CD4-positive, alpha-beta memory T cell (primary cell): ENCODE data around the gene PYDC1. TPM values are rescaled to one million over a fixed set of nuclear protein-coding genes. Genes with fewer than 3 reads are reported as not detected.
A peak's percentile ranks its signal among the peaks of the same experiment; 100 is the strongest.

Source experiments
- CTCF ChIA-PET: fragments of 350-600 bp; sonication (Branson Sonifier 250); formaldehyde crosslinking; loops from one replicate; lab custom pipeline; 2021; ENCODE audit warnings: inconsistent platforms; ENCODE audit not compliant: partially characterized antibody; lab: Charles Lee
- POLR2A ChIA-PET: fragments of 350-600 bp; sonication (Branson Sonifier 250); formaldehyde crosslinking; loops from one replicate; lab custom pipeline; 2021; ENCODE audit not compliant: partially characterized antibody; lab: Charles Lee
- DNase-seq, 5 donors: peaks; one replicate each; pipeline versions ENCODE4 v3.0.0 to v3.0.0-alpha.2; 2020 to 2022; ENCODE audit warnings: mixed read lengths in 1 of 5
- H3K27ac ChIP-seq: one replicate; pipeline ENCODE4 v1.7.0; 2013; ENCODE audit warnings: low read depth, low read length
- H3K27me3 ChIP-seq: 2 replicates; pipeline ENCODE4 v1.7.0; 2013; ENCODE audit warnings: mild to moderate bottlenecking, low read length, moderate library complexity; ENCODE audit not compliant: insufficient read depth
- H3K36me3 ChIP-seq: 2 replicates; pipeline ENCODE4 v1.7.0; 2013; ENCODE audit warnings: mild to moderate bottlenecking, low read length, moderate library complexity; ENCODE audit not compliant: insufficient read depth
- H3K4me1 ChIP-seq: 2 replicates; pipeline ENCODE4 v1.7.0; 2013; ENCODE audit warnings: mild to moderate bottlenecking, low read length, moderate library complexity; ENCODE audit not compliant: insufficient read depth
- H3K4me3 ChIP-seq, 2 donors: one replicate each; pipeline ENCODE4 v1.7.0; 2013; ENCODE audit warnings: low read length in 2 of 2, mild to moderate bottlenecking in 1 of 2
- H3K9me3 ChIP-seq, 2 donors: one replicate each; pipeline ENCODE4 v1.7.0; 2013; ENCODE audit warnings: low read length in 2 of 2, control low read depth in 1 of 2; ENCODE audit not compliant: control insufficient read depth in 1 of 2
- H3K27ac Mint-ChIP-seq, 7 donors: one replicate each; pipeline ENCODE4 v1.8.0; 2020 to 2021; ENCODE audit warnings: mixed read lengths in 7 of 7, mild to moderate bottlenecking in 6 of 7, inconsistent platforms in 3 of 7, moderate library complexity in 3 of 7
- H3K27me3 Mint-ChIP-seq, 2 donors: one replicate each; pipeline ENCODE4 v1.8.0; 2020 to 2021; ENCODE audit warnings: mixed read lengths in 2 of 2
- H3K36me3 Mint-ChIP-seq, 2 donors: one replicate each; pipeline ENCODE4 v1.8.0; 2020 to 2021; ENCODE audit warnings: mixed read lengths in 2 of 2, inconsistent platforms in 1 of 2, mild to moderate bottlenecking in 1 of 2
- H3K4me1 Mint-ChIP-seq, 4 donors: one replicate each; pipeline ENCODE4 v1.8.0; 2020 to 2021; ENCODE audit warnings: mixed read lengths in 4 of 4, mild to moderate bottlenecking in 1 of 4
- H3K4me3 Mint-ChIP-seq, 8 donors: one replicate each; pipeline ENCODE4 v1.8.0; 2020 to 2021; ENCODE audit warnings: mixed read lengths in 8 of 8, mild to moderate bottlenecking in 7 of 8, moderate library complexity in 6 of 8, inconsistent platforms in 3 of 8
- H3K9me3 Mint-ChIP-seq, 8 donors: one replicate each; pipeline ENCODE4 v1.8.0; 2020 to 2021; ENCODE audit warnings: mixed read lengths in 8 of 8, mild to moderate bottlenecking in 5 of 8, inconsistent platforms in 3 of 8, moderate library complexity in 1 of 8
- intact Hi-C: fragments of 100-400 bp; cut with micrococcal nuclease; formaldehyde crosslinking; loops from one replicate; pipeline ENCODE4 v1.15.1; 2023
- polyA plus RNA-seq, 2 donors: library from polyadenylated mRNA; unstranded; fragments of 300-500 nt; fragmentation: Illumina TruSeq; gene quantifications; one replicate each; pipeline ENCODE4 v1.2.3, GENCODE V29; 2021
- total RNA-seq, 2 experiments: library from RNA; stranded (reverse); gene quantifications; one replicate each; pipeline ENCODE4 v1.2.3, GENCODE V29; 2021

PYDC1 gene
- total and polyA plus RNA-seq, 4 experiments from 2014 or later: not detected

DNA sequence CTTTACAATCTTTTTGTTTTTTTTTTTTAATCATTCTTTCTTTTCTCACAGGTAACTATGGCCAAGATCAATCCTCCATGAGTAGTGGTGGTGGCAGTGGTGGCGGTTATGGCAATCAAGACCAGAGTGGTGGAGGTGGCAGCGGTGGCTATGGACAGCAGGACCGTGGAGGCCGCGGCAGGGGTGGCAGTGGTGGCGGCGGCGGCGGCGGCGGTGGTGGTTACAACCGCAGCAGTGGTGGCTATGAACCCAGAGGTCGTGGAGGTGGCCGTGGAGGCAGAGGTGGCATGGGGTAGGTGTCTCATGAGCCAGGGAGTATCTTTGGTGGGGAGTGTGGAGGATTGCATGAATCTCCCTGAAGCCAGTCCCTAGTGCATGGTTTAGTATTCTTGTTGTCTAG is 32.0 kb downstream of the PYDC1 start:
- ChIA-PET CTCF (no interaction called here), POLR2A (interaction anchor here (1.5 to 2.2 kb wide), 4 partner anchors 10 to 67 kb away, joined by 4 to 19 read pairs (median 8); partner anchors contain the start of genes KAT8 and PYCARD)
- Mint-ChIP-seq H3K4me1 (peaks cover 53 to 97% (median 72%) of the 10 kb centered on the region in 4 donors), H3K9me3 (peaks cover 0 to 19% (median 0%) of the 10 kb centered on the region in 8 donors), H3K27ac (peak overlapping the region in 5 of 7 donors; percentile 37 to 99 (median 77)), H3K4me3 (peak overlapping the region in 5 of 8 donors; percentile 36 to 79 (median 59)), H3K36me3 (peaks cover 81 to 94% of the 10 kb centered on the region in 2 donors), H3K27me3 (no peaks in the 10 kb centered on the region)
- Histone ChIP-seq H3K27me3 (no peaks in the 10 kb centered on the region), H3K4me1 (peaks cover 66% of the 10 kb centered on the region), H3K27ac (no peak overlapping the region), H3K9me3 (no peaks in the 10 kb centered on the region), H3K4me3 (no peak overlapping the region), H3K36me3 (peaks cover 78% of the 10 kb centered on the region)
- DNase-seq: no peak
- intact Hi-C loops: no loop called here

DNA sequence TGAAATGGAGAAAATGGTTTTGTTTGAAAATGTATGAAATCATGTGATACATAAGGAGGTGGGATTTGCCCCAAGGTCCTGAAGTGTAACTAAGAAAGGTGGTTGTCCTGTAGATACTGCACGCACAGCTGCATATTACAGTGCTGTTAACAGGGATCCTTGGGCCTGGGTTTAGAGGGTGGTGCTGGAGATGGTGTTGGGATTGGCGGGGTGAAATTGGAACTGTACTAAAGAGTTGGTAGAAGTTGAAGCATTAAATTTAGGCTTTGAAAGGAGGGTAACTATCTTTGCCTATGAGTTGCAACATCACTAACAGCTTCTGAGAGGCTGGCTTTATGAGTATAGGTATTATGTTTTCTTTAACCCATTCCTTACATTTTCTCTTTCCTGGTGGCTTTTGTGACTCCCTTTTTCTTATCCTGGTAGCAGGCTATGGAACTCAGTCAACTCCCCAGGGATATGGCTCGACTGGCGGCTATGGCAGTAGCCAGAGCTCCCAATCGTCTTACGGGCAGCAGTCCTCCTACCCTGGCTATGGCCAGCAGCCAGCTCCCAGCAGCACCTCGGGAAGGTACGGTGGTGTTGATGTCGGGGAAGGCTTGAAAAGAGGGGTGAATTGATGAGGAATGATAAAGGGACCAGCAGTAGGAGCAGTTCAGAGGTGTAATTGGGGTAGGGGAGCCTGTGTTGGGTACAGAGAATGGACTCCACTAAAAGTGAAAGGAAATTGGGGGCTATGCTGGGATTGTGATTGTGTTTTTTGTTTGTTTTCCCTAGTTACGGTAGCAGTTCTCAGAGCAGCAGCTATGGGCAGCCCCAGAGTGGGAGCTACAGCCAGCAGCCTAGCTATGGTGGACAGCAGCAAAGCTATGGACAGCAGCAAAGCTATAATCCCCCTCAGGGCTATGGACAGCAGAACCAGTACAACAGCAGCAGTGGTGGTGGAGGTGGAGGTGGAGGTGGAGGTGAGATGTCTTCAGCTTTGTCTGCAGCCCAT is 33.2 kb downstream of the PYDC1 start:
- Mint-ChIP-seq H3K4me3 (peak overlapping the region; percentile 46 to 99 (median 98)), H3K4me1 (peaks cover 52 to 95% (median 70%) of the 10 kb centered on the region in 4 donors), H3K36me3 (peaks cover 69 to 90% of the 10 kb centered on the region in 2 donors), H3K27ac (peak overlapping the region; percentile 47 to 99 (median 70)), H3K27me3 (no peaks in the 10 kb centered on the region), H3K9me3 (peaks cover 0 to 19% (median 0%) of the 10 kb centered on the region in 8 donors)
- intact Hi-C loops: no loop called here
- H3K27ac ChIP-seq: peak overlapping the region; percentile 23
- no peak for DNase-seq
- H3K27me3 ChIP-seq: no peaks in the 10 kb centered on the region
- no peaks in the 10 kb centered on the region for H3K9me3 ChIP-seq
- peaks cover 67% of the 10 kb centered on the region for H3K36me3 ChIP-seq
- ChIA-PET CTCF (interaction anchor here (1.4 to 2.5 kb wide), 2 partner anchors 18 to 41 kb away, joined by 3 to 11 read pairs; partner anchors contain the start of gene PYCARD), POLR2A (interaction anchor here (0.7 to 2.6 kb wide), 11 partner anchors 9 to 110 kb away, joined by 3 to 19 read pairs (median 4); partner anchors contain the start of genes KAT8, PYCARD, ZNF646 and ZNF668)
- peaks cover 71% of the 10 kb centered on the region for H3K4me1 ChIP-seq
- no peak overlapping the region for H3K4me3 ChIP-seq

DNA sequence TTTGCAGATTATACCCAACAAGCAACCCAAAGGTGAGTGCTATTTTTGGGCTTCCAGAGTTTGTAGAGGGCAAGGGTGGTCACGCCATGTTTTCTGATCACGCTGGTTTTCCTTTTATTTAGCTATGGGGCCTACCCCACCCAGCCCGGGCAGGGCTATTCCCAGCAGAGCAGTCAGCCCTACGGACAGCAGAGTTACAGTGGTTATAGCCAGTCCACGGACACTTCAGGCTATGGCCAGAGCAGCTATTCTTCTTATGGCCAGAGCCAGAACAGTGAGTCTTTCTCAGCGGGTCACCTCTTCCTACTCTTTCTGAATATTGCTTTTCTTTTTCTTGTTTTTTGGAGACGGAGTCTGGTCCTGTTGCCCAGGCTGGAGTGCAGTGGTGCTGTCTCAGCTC is 34.5 kb downstream of the PYDC1 start:
- H3K27ac ChIP-seq: peak overlapping the region; percentile 89
- no peak for DNase-seq
- Mint-ChIP-seq H3K27me3 (no peaks in the 10 kb centered on the region), H3K9me3 (peaks cover 0 to 16% (median 0%) of the 10 kb centered on the region in 8 donors), H3K4me3 (peak overlapping the region; percentile 97 to 99 (median 98)), H3K4me1 (peaks cover 56 to 94% (median 68%) of the 10 kb centered on the region in 4 donors), H3K27ac (peak overlapping the region; percentile 38 to 99 (median 75)), H3K36me3 (peaks cover 57 to 77% of the 10 kb centered on the region in 2 donors)
- POLR2A ChIA-PET: interaction anchor here (1.4 to 2.6 kb wide), 8 partner anchors 8 to 65 kb away, joined by 3 to 16 read pairs (median 7); partner anchors contain the start of genes KAT8 and PYCARD
- H3K4me3 ChIP-seq: peak overlapping the region; percentile 5 to 96
- peaks cover 76% of the 10 kb centered on the region for H3K4me1 ChIP-seq
- CTCF ChIA-PET: interaction anchor here (0.7 to 2.5 kb wide), 2 partner anchors 19 to 40 kb away, joined by 3 to 11 read pairs; partner anchors contain the start of gene PYCARD
- intact Hi-C loops: no loop called here
- no peaks in the 10 kb centered on the region for H3K27me3 ChIP-seq
- no peaks in the 10 kb centered on the region for H3K9me3 ChIP-seq
- H3K36me3 ChIP-seq: peaks cover 53% of the 10 kb centered on the region

DNA sequence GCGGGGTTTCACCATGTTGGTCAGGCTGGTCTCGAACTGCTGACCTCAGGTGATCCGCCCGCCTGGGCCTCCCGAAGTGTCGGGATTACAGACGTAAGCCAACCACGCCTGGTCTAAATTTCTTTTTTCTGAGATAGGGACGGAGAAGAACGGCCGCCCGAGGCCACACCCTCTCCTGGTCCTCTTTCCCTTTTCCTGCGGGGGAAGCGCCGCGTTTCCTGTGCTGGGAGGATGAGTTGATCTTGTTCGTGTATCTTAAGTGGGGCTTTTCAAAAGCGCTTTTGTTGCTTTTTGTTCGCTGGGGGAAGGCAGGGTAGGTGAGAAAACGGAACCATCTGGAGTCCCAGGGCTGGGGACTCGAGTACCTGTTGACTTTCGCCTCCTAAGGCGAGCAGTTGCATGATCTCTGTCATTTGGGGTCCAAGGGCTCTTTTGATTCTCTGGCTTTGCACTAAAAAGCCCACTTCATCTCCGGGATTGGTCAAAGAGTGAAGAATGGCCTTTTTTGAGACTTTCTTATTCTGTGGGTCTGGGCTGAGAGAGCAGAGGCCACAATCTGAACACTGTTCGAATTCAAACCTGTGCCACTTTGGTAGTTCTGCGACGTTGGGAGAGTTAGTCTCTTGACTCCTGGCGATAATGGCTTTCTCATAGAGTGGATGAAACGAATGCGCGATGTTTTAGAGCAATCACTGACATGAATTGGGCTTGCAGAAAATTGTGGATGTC is 35.7 kb downstream of the PYDC1 start:
- peak overlapping the region; percentile 97 to 99 (median 98) for H3K4me3 Mint-ChIP-seq
- ChIA-PET CTCF (interaction anchor here (1.2 to 1.8 kb wide), 2 partner anchors 20 to 39 kb away, joined by 3 to 12 read pairs; no protein-coding TSS in a partner anchor), POLR2A (interaction anchor here (0.7 to 6.1 kb wide), 34 partner anchors 9 to 696 kb away, joined by 3 to 195 read pairs (median 6); partner anchors contain the start of genes ARMC5, FBRS, KAT8 and ORAI3)
- Histone ChIP-seq H3K36me3 (peaks cover 42% of the 10 kb centered on the region), H3K4me1 (peaks cover 78% of the 10 kb centered on the region), H3K9me3 (no peaks in the 10 kb centered on the region), H3K4me3 (peak overlapping the region; percentile 96 to 97), H3K27me3 (no peaks in the 10 kb centered on the region), H3K27ac (peak overlapping the region; percentile 89)
- peak overlapping the region; percentile 93 to 100 (median 99) for H3K27ac Mint-ChIP-seq
- H3K27me3 Mint-ChIP-seq: no peaks in the 10 kb centered on the region
- DNase-seq: peak in 2 of 5 donors; percentile 25 to 57
- intact Hi-C loops: no loop called here
- peaks cover 51 to 90% (median 66%) of the 10 kb centered on the region in 4 donors for H3K4me1 Mint-ChIP-seq
- H3K9me3 Mint-ChIP-seq: peaks cover 0 to 14% (median 0%) of the 10 kb centered on the region in 8 donors
- peaks cover 46 to 66% of the 10 kb centered on the region in 2 donors for H3K36me3 Mint-ChIP-seq

DNA sequence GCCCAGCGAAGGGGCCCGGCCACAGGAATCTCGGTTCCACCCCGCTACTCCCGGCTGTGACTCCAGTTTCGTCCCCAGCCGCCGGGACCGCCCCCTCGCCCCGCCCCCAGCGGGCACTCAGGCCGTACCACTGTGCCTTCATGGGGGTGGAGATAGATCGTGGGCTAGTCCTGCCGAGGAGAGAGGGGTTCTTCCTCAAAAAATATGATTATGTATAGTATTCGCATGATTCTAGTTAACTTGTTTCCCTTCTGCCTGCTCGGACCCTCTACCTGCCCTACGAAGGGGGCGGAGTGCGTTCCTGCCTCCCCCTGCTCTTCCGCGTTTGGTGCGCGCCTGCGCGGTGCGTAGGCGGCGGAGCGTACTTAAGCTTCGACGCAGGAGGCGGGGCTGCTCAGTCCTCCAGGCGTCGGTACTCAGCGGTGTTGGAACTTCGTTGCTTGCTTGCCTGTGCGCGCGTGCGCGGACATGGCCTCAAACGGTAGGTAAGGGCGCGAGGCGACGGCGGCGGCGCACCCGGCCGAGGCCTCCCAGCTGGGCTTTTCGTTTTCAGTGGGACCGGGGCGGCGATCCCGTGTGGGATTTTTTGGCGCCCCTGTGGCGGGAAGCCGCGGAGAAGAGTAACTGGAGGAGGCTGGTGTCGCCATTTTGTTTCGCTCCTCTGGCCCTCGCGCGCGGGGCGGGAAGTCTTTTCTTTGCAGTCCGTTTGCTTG is 37.0 kb downstream of the PYDC1 start, which contains the start of gene FUS:
Gene FUS, plus strand, starts transcription at position 393 of the 713 bp plus-strand sequence. Its CDS starts 76 bp downstream, at position 469.
- CTCF ChIA-PET: interaction anchor here (1.2 to 1.8 kb wide), 2 partner anchors 19 to 37 kb away, joined by 3 to 12 read pairs; no protein-coding TSS in a partner anchor

More for the DNA sequence above, 37.0 kb downstream of the PYDC1 start, which contains the start of gene FUS:
- POLR2A ChIA-PET: interaction anchor here (0.5 to 6.1 kb wide), 50 partner anchors 9 to 698 kb away, joined by 3 to 195 read pairs (median 4); partner anchors contain the start of genes ARMC5, FBRS, KAT8 and ORAI3
- Mint-ChIP-seq H3K4me3 (peak within 1 kb of the TSS; percentile 97 to 99 (median 98)), H3K36me3 (peaks cover 32 to 52% of the 10 kb centered on the region in 2 donors), H3K27ac (peak within 1 kb of the TSS; percentile 95 to 100 (median 99)), H3K4me1 (peaks cover 41 to 77% (median 54%) of the 10 kb centered on the region in 4 donors), H3K27me3 (no peaks in the 10 kb centered on the region), H3K9me3 (peaks cover 0 to 14% (median 0%) of the 10 kb centered on the region in 8 donors)
- Histone ChIP-seq H3K4me3 (peak within 1 kb of the TSS; percentile 96 to 97), H3K36me3 (peaks cover 28% of the 10 kb centered on the region), H3K27me3 (no peaks in the 10 kb centered on the region), H3K9me3 (no peaks in the 10 kb centered on the region), H3K4me1 (peaks cover 66% of the 10 kb centered on the region), H3K27ac (peak within 1 kb of the TSS; percentile 89)
- intact Hi-C loops: loop anchor here (1.0 to 5.0 kb wide), 6 partner anchors 23 to 147 kb away; partner anchors contain the start of genes KAT8, PYCARD, STX4 and VKORC1
- peak; percentile 89 to 95 (median 94) for DNase-seq
